PFSK-1 (cell line): Measurements from ENCODE around the gene THEM5.

Source experiments
- POLR2AphosphoS5 ChIP-seq: IDR thresholded peaks from 2 replicates; pipeline ENCODE4 v1.6.1; 2012; ENCODE audit warnings: low read depth, mild to moderate bottlenecking, control low read depth, low read length, moderate library complexity
- REST ChIP-seq, 2 experiments: IDR thresholded peaks; 2 replicates each; pipeline versions ENCODE4 v1.6.1 to v1.8.0; 2011 to 2012; ENCODE audit warnings: low read depth in 2 of 2, low read length in 2 of 2, control low read depth in 1 of 2, inconsistent platforms in 1 of 2, mild to moderate bottlenecking in 1 of 2, moderate library complexity in 1 of 2; ENCODE audit not compliant: insufficient read depth in 1 of 2
- SIN3A ChIP-seq: IDR thresholded peaks from 2 replicates; pipeline ENCODE4 v1.6.1; 2012; ENCODE audit warnings: mild to moderate bottlenecking, low read length, moderate library complexity, borderline replicate concordance; ENCODE audit not compliant: insufficient read depth
- TAF1 ChIP-seq: IDR thresholded peaks from 2 replicates; pipeline ENCODE4 v1.6.1; 2012; ENCODE audit warnings: low read length, control low read depth, borderline replicate concordance; ENCODE audit not compliant: insufficient read depth

- TF ChIP-seq POLR2AphosphoS5 (no peak), SIN3A (no peak), TAF1 (no peak), REST (IDR thresholded peaks at IDR 0.05; ENCODE audit: insufficient read depth in 1 of 2, low read depth in 2 of 2, low read length in 2 of 2) (no peak)
These were observed 45.7 kb downstream of the THEM5 start for GRCh38 chr1:151807766-151808165.
